GM12875 (cell line): ENCODE results near the gene IL19.

ENCODE experiments used
- H3K4me3 ChIP-seq: one replicate; pipeline ENCODE4 v1.5.1; 2011; ENCODE audit warnings: low read depth, low read length, control low read depth
- TF ChIP-seq, protein P1 (sequence below): IDR thresholded peaks from 2 replicates; pipeline ENCODE4 v1.5.1; 2011; ENCODE audit warnings: low read depth, mild to moderate bottlenecking, control low read depth, inconsistent platforms, low read length, moderate library complexity, borderline replicate concordance; ENCODE audit not compliant: insufficient read depth

IL19 gene

DNA sequence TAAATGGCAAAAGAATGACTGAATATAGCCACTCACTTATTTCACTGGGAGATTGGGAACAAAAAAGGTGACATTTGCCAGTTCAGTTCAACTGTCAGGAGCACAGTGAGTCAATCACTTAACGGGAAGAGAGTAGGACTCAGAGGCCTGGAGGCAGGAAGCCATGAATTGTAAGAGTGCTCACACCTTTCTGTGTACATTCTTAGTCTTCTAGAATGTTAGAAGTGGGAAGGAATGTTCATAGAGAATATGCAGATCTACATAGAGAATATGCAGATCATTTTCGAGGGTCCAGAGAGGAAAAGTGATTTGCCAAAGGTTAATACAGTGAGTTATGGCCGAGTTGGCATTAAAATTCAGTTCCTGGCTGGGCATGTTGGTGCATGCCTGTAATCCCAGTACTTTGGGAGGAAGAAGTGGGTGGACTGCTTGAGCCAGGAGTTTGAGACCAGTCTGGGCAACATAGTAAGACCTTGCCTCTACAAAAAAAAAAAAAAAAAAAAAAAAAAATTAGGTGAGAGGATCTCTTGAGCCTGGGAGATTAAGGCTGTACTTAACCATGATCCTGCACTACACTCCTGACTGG is 103.1 kb downstream of the IL19 start:
- TF ChIP-seq, protein P1, sequence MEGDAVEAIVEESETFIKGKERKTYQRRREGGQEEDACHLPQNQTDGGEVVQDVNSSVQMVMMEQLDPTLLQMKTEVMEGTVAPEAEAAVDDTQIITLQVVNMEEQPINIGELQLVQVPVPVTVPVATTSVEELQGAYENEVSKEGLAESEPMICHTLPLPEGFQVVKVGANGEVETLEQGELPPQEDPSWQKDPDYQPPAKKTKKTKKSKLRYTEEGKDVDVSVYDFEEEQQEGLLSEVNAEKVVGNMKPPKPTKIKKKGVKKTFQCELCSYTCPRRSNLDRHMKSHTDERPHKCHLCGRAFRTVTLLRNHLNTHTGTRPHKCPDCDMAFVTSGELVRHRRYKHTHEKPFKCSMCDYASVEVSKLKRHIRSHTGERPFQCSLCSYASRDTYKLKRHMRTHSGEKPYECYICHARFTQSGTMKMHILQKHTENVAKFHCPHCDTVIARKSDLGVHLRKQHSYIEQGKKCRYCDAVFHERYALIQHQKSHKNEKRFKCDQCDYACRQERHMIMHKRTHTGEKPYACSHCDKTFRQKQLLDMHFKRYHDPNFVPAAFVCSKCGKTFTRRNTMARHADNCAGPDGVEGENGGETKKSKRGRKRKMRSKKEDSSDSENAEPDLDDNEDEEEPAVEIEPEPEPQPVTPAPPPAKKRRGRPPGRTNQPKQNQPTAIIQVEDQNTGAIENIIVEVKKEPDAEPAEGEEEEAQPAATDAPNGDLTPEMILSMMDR: no peak

DNA sequence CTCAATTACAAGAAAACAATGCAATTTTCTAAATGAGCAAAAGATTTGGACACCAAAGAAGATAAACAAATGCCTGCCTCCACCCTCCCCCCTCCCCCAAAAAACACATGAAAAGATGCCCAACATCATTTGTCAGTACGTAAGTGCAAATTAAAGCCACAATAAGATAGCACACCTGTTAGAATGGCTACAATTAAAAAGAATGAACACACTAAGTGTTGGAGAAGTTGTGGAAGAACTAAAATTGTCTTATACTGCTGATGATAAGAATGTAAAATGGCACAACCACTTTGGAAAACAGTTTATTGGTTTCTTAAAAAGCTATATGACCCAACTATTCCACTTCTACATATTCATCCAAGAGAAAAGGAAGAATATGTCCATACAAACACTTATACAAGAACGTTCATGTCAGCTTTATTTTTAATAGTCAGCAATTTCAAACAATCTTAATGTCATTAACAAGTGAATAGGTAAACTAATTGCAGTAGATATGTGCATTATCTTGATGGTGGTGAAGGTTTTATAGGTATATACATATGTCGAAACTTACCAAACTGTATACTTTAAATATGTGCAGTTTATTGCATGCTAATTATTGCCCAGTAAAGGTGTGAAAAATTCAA is 105.3 kb downstream of the IL19 start:
- TF ChIP-seq, protein P1: no peak
- no peak overlapping the region for H3K4me3 ChIP-seq

More for the DNA sequence above, 103.1 kb downstream of the IL19 start:
- no peak overlapping the region for H3K4me3 ChIP-seq

DNA sequence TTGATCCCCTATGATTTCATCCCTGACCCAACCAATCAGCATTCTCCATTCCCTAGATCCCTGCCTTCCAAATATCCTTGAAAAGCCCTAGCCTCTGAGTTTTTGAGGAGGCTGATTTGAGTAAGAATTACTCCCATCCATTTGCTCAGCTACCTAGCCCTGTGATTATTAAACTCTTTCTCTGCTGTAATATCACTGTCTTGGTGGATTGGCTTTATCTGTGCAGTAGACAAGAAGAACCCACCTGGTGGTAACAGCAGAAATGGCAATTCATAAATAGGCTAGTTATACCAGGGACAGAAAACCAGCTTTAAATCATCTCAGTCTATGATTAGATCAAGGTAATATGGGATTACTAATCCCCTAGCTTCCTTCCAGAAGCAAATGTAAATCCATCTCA is 107.9 kb downstream of the IL19 start:
- H3K4me3 ChIP-seq: no peak overlapping the region
- TF ChIP-seq, protein P1: no peak

DNA sequence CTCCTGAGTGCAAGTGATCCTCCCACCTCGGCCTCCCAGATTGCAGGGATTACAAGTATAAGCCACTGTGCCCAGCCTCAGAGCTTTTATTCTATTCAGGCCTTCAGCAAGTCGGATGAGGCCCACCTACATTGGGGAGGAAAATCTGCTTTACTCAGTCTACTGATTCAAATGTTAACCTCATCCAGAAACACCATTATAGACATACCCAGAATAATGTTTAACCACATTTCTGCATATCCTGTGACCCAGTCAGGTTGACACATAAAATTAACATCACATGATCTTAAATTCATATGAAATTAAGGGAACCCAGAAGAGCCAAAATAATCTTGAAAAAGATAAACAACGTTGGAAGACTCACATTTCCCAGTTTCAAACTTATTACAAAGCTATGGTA is 109.7 kb downstream of the IL19 start:
- TF ChIP-seq, protein P1: no peak
- H3K4me3 ChIP-seq: no peak overlapping the region

DNA sequence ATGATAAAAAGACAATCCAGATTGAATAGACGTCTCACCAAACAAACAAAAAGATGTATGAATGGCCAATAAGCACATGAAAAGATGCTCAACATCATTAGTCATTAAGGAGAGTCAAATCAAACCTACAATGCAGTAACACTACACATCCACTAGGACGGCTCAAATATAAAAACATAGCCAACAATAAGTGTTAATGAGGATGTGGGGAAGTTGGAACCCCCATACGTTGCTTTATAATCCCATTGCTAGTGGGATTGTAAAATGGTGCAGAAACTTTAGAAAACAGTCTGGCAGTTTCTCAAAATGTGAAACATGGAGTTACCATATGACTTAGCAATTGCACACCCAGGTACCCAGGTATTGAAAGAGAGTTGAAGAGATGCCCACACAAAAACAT is 112.0 kb downstream of the IL19 start:
- H3K4me3 ChIP-seq: no peak overlapping the region

DNA sequence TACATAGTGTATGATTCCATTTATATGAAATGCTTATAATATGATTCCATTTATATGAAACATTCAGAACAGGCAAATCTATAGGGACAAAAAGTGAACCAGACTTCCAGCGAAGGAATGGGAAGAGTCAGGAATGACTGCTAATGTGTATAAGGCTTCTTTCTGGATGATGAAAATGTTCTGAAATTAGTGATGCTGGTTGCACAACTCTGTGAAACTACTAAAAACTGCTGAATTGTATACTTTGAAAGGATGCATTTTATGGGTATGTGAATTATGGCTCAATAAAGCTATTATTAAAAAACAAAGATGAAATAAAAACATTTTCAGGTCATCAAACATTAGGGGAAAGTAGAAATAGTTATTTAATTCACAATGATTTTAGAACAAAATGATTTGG is 112.6 kb downstream of the IL19 start:
- TF ChIP-seq, protein P1: no peak
- H3K4me3 ChIP-seq: no peak overlapping the region

More for the DNA sequence above, 112.0 kb downstream of the IL19 start:
- TF ChIP-seq, protein P1: peak; percentile 15; the same call in 1 of the 2 replicates

DNA sequence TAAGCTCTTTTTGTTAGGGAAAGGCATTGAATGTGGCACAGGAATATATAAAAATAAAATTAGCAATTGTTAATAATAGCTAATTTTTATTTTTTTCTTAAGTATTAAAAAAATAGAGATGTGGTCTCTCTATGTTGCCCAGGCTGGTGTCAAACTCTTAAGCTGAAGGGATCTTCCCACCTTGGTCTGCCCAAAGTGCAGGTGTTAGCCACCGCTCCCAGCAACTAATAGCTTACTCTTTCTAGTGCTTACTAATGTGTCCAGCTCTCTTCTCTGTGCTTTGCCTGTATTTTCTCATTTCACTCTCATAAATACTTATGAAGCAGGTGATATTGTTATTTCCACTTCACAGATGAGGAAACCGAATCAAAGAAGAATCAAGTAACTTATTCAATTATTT is 113.3 kb downstream of the IL19 start:
- TF ChIP-seq, protein P1: no peak
- no peak overlapping the region for H3K4me3 ChIP-seq
